H9 (cell line): ENCODE data around the gene RAB19. TPM values are rescaled to one million over a fixed set of nuclear protein-coding genes. Genes with fewer than 3 reads are reported as not detected.

Experiments
- DNase-seq: peaks from one replicate; pipeline ENCODE4 v3.0.0-alpha.2; 2017
- H2AFZ ChIP-seq: one replicate; pipeline ENCODE4 v1.6.1; 2013; ENCODE audit warnings: mild to moderate bottlenecking, low read length, control low read depth, moderate library complexity
- H2AK5ac ChIP-seq: 2 replicates; pipeline ENCODE4 v1.6.1; 2013; ENCODE audit warnings: low read length, control low read depth, mixed read lengths; ENCODE audit not compliant: insufficient read length
- H2BK120ac ChIP-seq: one replicate; pipeline ENCODE4 v1.6.1; 2013; ENCODE audit warnings: low read depth, mild to moderate bottlenecking, low read length, control low read depth, inconsistent platforms; ENCODE audit not compliant: poor library complexity, severe bottlenecking
- H2BK12ac ChIP-seq: 2 replicates; pipeline ENCODE4 v1.6.1; 2013; ENCODE audit warnings: low read length, control low read depth, mixed read lengths, low read depth; ENCODE audit not compliant: insufficient read length
- H2BK15ac ChIP-seq: 2 replicates; pipeline ENCODE4 v1.6.1; 2013; ENCODE audit warnings: low read depth, low read length, control low read depth
- H2BK20ac ChIP-seq: one replicate; pipeline ENCODE4 v1.6.1; 2013; ENCODE audit warnings: low read depth, mild to moderate bottlenecking, low read length, control low read depth, inconsistent platforms; ENCODE audit not compliant: poor library complexity, severe bottlenecking
- H2BK5ac ChIP-seq: 2 replicates; pipeline ENCODE4 v1.6.1; 2013; ENCODE audit warnings: low read length, control low read depth, mixed read lengths; ENCODE audit not compliant: insufficient read length
- H3K14ac ChIP-seq: 2 replicates; pipeline ENCODE4 v1.6.1; 2013; ENCODE audit warnings: low read length, control low read depth; ENCODE audit not compliant: insufficient read depth
- H3K18ac ChIP-seq: 2 replicates; pipeline ENCODE4 v1.6.1; 2013; ENCODE audit warnings: low read depth, mild to moderate bottlenecking, mixed read lengths, low read length, control low read depth; ENCODE audit not compliant: insufficient read length
- H3K23ac ChIP-seq: 2 replicates; pipeline ENCODE4 v1.6.1; 2013; ENCODE audit warnings: low read length, control low read depth, mixed read lengths, low read depth; ENCODE audit not compliant: insufficient read length
- H3K23me2 ChIP-seq: 2 replicates; pipeline ENCODE4 v1.6.1; 2013; ENCODE audit warnings: low read depth, mild to moderate bottlenecking, mixed read lengths, low read length, control low read depth; ENCODE audit not compliant: insufficient read length, poor library complexity, severe bottlenecking
- H3K27ac ChIP-seq: 2 replicates; pipeline ENCODE4 v1.5.1; 2013; ENCODE audit warnings: low read length, control low read depth, mixed read lengths, low read depth; ENCODE audit not compliant: insufficient read length
- H3K27me3 ChIP-seq: 2 replicates; pipeline ENCODE4 v1.6.1; 2013; ENCODE audit warnings: low read length, control low read depth, inconsistent platforms; ENCODE audit not compliant: insufficient read depth
- H3K4ac ChIP-seq: 2 replicates; pipeline ENCODE4 v1.6.1; 2013; ENCODE audit warnings: low read depth, mild to moderate bottlenecking, control low read depth, inconsistent platforms, low read length, moderate library complexity
- H3K4me1 ChIP-seq: 2 replicates; pipeline ENCODE4 v1.6.1; 2013; ENCODE audit warnings: low read length, control low read depth, inconsistent platforms; ENCODE audit not compliant: insufficient read depth
- H3K4me2 ChIP-seq: 2 replicates; pipeline ENCODE4 v1.6.1; 2013; ENCODE audit warnings: low read length, control low read depth, mixed read lengths; ENCODE audit not compliant: insufficient read length, insufficient read depth
- H3K56ac ChIP-seq: 2 replicates; pipeline ENCODE4 v1.6.1; 2013; ENCODE audit warnings: low read depth, mild to moderate bottlenecking, mixed read lengths, low read length, control low read depth; ENCODE audit not compliant: insufficient read length
- H3K79me1 ChIP-seq: 2 replicates; pipeline ENCODE4 v1.6.1; 2013; ENCODE audit warnings: low read depth, mild to moderate bottlenecking, moderate library complexity, low read length, control low read depth, inconsistent platforms; ENCODE audit not compliant: insufficient read depth, poor library complexity, severe bottlenecking
- H3K79me2 ChIP-seq: 2 replicates; pipeline ENCODE4 v1.6.1; 2013; ENCODE audit warnings: low read length, control low read depth, inconsistent platforms; ENCODE audit not compliant: insufficient read depth
- H3K9ac ChIP-seq: 2 replicates; pipeline ENCODE4 v1.6.1; 2013; ENCODE audit warnings: low read length, control low read depth, mixed read lengths; ENCODE audit not compliant: insufficient read length; ENCODE audit errors: extremely low read depth
- H3K9me3 ChIP-seq: one replicate; pipeline ENCODE4 v1.6.1; 2013; ENCODE audit warnings: low read depth, low read length, inconsistent platforms; ENCODE audit not compliant: control insufficient read depth
- H3T11ph ChIP-seq: one replicate; pipeline ENCODE4 v1.6.1; 2013; ENCODE audit warnings: mild to moderate bottlenecking, low read length, control low read depth, inconsistent platforms
- H4K20me1 ChIP-seq: one replicate; pipeline ENCODE4 v1.6.1; 2013; ENCODE audit not compliant: control insufficient read depth, insufficient read length, insufficient read depth
- H4K5ac ChIP-seq: 2 replicates; pipeline ENCODE4 v1.6.1; 2013; ENCODE audit warnings: low read depth, mild to moderate bottlenecking, mixed read lengths, low read length, control low read depth; ENCODE audit not compliant: insufficient read length
- H4K8ac ChIP-seq: replicated peaks from 2 replicates; pipeline ENCODE4 v1.6.1; 2013; ENCODE audit warnings: low read length, control low read depth, mixed read lengths, low read depth; ENCODE audit not compliant: insufficient read length
- H4K91ac ChIP-seq: 2 replicates; pipeline ENCODE4 v1.6.1; 2013; ENCODE audit warnings: low read depth, mild to moderate bottlenecking, moderate library complexity, mixed read lengths, low read length, control low read depth; ENCODE audit not compliant: insufficient read length
- H3K27ac Mint-ChIP-seq, 3 experiments: 2 replicates in 2 of 3; 3 replicates in 1 of 3; pipeline ENCODE4 v1.8.0; 2020 to 2021; ENCODE audit warnings: mixed read lengths in 3 of 3, mild to moderate bottlenecking in 1 of 3, moderate library complexity in 1 of 3
- H3K27me3 Mint-ChIP-seq: 2 replicates; pipeline ENCODE4 v1.8.0; 2021; ENCODE audit warnings: low read depth, mild to moderate bottlenecking, moderate library complexity, mixed read lengths
- H3K36me3 Mint-ChIP-seq, 3 experiments: 2 replicates in 2 of 3; 3 replicates in 1 of 3; pipeline ENCODE4 v1.8.0; 2020 to 2021; ENCODE audit warnings: low read depth in 3 of 3, mixed read lengths in 3 of 3; ENCODE audit not compliant: insufficient read depth in 1 of 3
- H3K4me1 Mint-ChIP-seq, 2 experiments: 2 replicates each; pipeline ENCODE4 v1.8.0; 2020; ENCODE audit warnings: mixed read lengths in 2 of 2
- H3K4me3 Mint-ChIP-seq, 2 experiments: 2 replicates in 1 of 2; 3 replicates in 1 of 2; pipeline ENCODE4 v1.8.0; 2020 to 2021; ENCODE audit warnings: mild to moderate bottlenecking in 2 of 2, mixed read lengths in 2 of 2, moderate library complexity in 1 of 2
- H3K9me3 Mint-ChIP-seq, 2 experiments: 2 replicates in 1 of 2; 3 replicates in 1 of 2; pipeline ENCODE4 v1.8.0; 2020; ENCODE audit warnings: mild to moderate bottlenecking in 2 of 2, mixed read lengths in 2 of 2, moderate library complexity in 1 of 2
- CTCF ChIP-seq: fragments of 200-600 bp; sonication (generic); conservative IDR thresholded peaks from 3 replicates; pipeline ENCODE4 v1.8.0; 2021; ENCODE audit warnings: antibody characterized with exemption, mild to moderate bottlenecking
- WGBS: extraction: QIAGEN DNeasy Blood & Tissue Kit; methylation state at CpG from one replicate; pipeline ENCODE4 v1.1.7; 2013; ENCODE audit warnings: missing lambda C conversion rate, low lambda C conversion rate, mixed read lengths; ENCODE audit not compliant: insufficient read length; ENCODE audit errors: extremely low coverage; 5-methylcytosine and 5-hydroxymethylcytosine counted together
- total RNA-seq: library from RNA; stranded (reverse); gene quantifications from 2 replicates; pipeline ENCODE4 v1.2.1, GENCODE V29; 2021

RAB19 gene
- total RNA-seq, 1 experiment from 2014 or later: 15.1 TPM

- no peak overlapping the region for H4K5ac ChIP-seq
- H3K36me3 Mint-ChIP-seq: peaks cover 0 to 18% (median 4%) of the 10 kb centered on the region in 3 experiments; a peak in 3 of 7 replicates
- DNase-seq: no peak
- no peak overlapping the region for H3K23ac ChIP-seq
- no peak for TF ChIP-seq CTCF
- no CpG with 5 or more reads among the region's 4 CpGs for WGBS
- no peaks in the 10 kb centered on the region for H3K9me3 ChIP-seq
- no peak overlapping the region for H2BK5ac ChIP-seq
- H2BK120ac ChIP-seq: no peak overlapping the region
- H2AFZ ChIP-seq: no peak overlapping the region
- H3T11ph ChIP-seq: no peak overlapping the region
- no peaks in the 10 kb centered on the region for H4K20me1 ChIP-seq
- no peaks in the 10 kb centered on the region for H3K27me3 Mint-ChIP-seq
- H3K4ac ChIP-seq: no peak overlapping the region
- no peak overlapping the region for H3K56ac ChIP-seq
- no peak overlapping the region for H3K27ac Mint-ChIP-seq
- no peak overlapping the region for H2BK20ac ChIP-seq
- H4K8ac ChIP-seq: no peak overlapping the region
- no peaks in the 10 kb centered on the region for H3K4me1 ChIP-seq
- no peak overlapping the region for H2BK15ac ChIP-seq
- no peak overlapping the region for H2AK5ac ChIP-seq
- no peak overlapping the region for H4K91ac ChIP-seq
- H3K23me2 ChIP-seq: no peaks in the 10 kb centered on the region
- H3K79me1 ChIP-seq: no peaks in the 10 kb centered on the region
- H3K4me2 ChIP-seq: no peak overlapping the region
- no peak overlapping the region for H3K14ac ChIP-seq
- no peaks in the 10 kb centered on the region for H3K79me2 ChIP-seq
- H3K27me3 ChIP-seq: no peaks in the 10 kb centered on the region
- H2BK12ac ChIP-seq: no peak overlapping the region
- no peaks in the 10 kb centered on the region for H3K9me3 Mint-ChIP-seq
- H3K9ac ChIP-seq: no peak overlapping the region
- H3K4me1 Mint-ChIP-seq: 0 out of 4 replicates have a peak, but pooled peaks cover 0 to 3% of the 10 kb centered on the region in 2 experiments
- H3K27ac ChIP-seq: no peak overlapping the region
- no peak overlapping the region for H3K4me3 Mint-ChIP-seq
- H3K18ac ChIP-seq: no peak overlapping the region
These were observed 14.8 kb downstream of the RAB19 start for GRCh38 chr7:140418653-140419052.
